Midbrain (tissue), 1 donor: ENCODE results near the gene FUT4.
"Not testable (repeated sequence)": the region's sequence is repeated elsewhere in the genome, so short reads cannot be mapped to it uniquely, and the experiment has no call there.

ENCODE experiments used
- DNase-seq: peaks from one replicate; lab custom pipeline; 2025; lab: John Stamatoyannopoulos, UW

Gene FUT4

DNA sequence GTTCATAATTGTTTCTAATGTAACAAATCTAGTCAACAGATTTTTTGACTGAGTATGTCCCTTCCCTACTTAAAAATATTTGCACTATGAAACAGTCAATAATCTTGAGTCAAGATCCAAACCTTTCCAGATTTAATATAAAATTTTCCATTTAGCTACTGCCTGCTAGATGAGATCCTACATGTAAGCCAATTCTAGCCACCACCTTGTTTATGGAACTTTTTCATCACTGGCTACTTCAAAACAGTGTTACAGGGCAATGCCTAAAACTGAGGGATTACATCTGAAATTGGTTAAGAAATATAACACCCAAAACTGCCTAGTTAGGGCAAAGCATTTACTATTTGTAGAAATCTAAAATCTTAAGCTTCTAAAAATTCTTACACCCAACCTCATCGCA, 10.5 kb upstream of the FUT4 start:
- no peak for DNase-seq

- DNase-seq = no peak
These were observed 9.8 kb upstream of the FUT4 start for GRCh38 chr11:94533696-94534630.

- no peak for DNase-seq
These were observed 7.3 kb upstream of the FUT4 start for GRCh38 chr11:94536386-94536785.

DNA sequence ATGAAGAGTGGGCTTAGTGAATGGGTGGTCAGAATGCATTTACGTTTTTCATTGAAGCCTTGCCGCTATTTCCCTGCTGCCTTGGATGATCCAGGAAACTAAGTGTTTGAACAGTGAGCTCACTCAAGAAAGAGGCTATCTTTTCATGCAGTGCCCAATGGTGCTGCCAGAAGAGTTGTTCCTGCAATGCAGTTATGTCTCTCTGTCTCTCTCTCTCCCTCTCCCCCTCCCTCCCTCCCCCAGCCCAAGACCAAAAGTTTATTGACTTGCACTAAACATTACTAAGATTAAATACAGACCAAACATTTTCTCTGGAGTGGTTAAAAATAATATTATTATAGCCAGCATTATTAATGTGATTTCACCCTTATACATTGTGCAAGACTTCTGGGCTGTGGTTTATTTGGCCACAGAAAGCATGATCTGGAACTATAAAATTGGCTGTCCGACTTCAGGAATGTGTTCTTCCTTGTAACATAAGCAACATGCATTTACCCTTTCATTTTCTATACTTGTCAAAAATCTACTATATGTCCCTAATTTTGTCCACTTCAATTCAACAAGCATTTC, 6.6 kb upstream of the FUT4 start:
- DNase-seq = no peak

DNA sequence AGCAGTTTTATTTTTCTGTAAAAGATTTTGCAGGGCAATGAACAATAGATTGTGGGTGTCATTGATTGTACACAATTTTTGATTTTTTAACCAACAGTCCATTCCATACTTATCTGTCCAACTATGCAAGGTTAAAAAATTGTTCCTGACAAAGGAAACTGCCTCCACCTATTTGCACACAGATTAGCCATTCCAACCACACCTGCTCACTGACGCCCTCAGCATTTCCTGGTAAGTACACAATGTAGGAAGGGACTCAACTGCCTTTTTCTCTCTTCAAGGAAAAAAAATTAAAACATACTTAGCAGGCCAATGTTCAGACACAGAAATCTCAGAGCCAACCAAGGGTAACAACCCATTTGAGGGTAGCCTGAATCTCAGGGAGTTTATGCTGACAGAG, 4.3 kb upstream of the FUT4 start:
- DNase-seq = no peak

GRCh38 chr11:94544646-94545263, 1.0 kb downstream of the FUT4 start:
- no peak for DNase-seq

GRCh38 chr11:94545264-94546161, 1.8 kb downstream of the FUT4 start:
- DNase-seq = no peak

DNA sequence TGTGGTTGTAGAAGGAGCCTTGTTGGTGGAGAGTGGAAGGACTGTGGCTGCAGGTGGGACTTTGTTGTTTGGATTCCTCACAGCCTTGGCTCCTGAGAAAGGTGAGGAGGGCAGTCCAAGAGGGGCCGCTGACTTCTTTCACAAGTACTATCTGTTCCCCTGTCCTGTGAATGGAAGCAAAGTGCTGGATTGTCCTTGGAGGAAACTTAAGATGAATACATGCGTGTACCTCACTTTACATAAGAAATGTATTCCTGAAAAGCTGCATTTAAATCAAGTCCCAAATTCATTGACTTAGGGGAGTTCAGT, 2.4 kb downstream of the FUT4 start:
- DNase-seq = no peak

DNA sequence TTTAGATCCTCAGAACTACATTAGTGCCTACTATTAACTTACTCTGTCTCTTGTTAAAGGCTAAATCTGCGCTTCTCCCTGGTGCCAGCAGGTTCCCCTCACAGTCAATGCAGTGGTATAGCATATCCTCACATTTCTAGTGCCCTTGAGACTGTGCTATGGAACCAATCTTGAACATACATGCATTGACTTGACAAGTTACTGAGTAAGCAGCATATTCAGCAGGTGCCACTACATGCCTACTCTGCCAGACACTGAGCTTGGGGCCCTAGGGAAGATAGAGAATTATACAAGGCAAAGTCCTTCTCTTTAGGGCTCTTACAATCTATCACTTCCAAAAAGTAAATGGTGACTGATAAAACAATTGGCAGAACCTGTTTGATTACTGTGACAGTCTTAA, 3.2 kb downstream of the FUT4 start:
- DNase-seq = no peak

DNA sequence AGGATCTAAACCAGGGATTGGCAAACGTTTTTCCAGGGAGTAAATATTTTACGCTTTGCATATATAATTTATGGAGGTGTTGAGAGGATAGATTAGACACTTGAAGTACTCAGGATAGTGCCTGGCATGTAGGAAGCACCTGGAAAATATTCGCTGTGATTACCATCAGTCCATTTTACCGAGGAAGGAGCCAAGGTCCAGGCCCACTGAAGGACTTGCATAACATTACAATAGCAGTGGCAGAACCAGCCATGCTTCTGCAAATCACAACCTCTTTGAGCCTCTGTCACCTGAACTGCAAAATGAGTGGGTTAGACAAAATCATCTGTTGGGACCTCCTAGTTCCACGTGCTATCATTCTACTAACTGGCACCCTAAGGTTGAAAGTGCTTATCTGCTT, 5.4 kb downstream of the FUT4 start:
- DNase-seq = no peak

- no peak for DNase-seq
These were observed 6.8 kb downstream of the FUT4 start for GRCh38 chr11:94550513-94550912.

DNA sequence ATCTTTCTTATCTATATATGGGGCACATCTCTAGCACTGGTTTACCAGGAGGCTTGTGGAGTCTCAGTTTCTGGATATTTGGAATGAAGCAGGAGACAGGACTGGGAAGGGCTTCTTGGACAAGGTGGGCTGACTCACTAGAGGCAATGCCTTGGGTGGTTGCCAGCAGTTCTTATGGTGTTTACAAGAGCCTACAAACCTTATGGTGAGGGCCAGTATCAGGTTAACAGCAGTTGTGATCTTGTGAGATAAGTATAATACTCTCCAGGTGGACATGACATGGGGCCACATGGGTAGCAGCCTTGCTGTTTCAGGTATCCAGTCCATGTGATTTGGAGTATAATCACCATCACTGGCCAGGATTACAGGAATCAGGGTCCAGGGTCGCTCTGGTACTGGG, 10.2 kb downstream of the FUT4 start:
- no peak for DNase-seq

DNA sequence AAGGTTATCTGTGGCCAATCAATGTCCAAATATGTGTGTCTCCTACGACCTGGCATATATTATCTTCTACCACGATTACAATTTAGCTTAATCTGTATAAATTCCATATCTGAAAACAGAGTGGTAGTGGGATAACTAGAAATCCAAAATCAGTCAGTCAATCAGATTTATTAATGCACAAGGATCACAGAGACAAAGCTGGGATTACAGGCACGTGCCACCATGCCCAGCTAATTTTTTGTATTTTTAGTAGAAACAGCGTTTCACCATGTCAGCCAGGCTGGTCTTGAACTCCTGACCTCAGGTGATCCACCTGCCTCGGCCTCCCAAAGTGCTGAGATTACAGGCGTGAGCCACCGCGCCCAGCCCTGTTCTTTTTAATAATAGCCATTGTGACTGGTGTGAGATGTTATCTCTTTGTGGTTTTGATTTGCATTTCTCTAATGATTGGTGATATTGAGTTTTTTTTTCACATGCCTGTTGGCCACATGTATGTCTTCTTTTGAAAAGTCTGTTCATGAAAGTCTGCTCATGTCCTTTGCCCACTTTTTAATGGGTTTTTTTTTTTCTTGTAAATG, 12.1 kb downstream of the FUT4 start:
- not testable (repeated sequence) for DNase-seq

- DNase-seq = no peak
These were observed 13.7 kb downstream of the FUT4 start for GRCh38 chr11:94557421-94557820.

DNA sequence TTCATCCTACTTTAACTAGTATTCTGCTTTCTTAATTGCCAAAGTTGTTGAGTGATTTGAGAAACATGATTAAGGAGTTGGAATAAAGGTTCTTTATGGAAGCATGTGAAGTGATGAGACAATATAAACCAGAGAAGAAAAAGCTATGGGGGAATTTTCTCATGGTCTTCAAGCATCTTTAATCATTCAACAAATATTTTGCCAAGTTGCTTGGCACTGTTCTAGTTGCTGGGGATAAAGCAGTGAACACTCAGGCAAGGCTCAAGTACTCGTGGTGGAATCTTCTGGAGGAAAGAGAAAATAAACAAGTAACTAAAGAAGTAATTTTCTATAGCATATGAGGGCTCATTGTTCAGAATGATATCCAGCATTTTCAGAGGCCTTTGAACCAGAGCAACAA, 14.3 kb downstream of the FUT4 start:
- DNase-seq = no peak

- DNase-seq = no peak
These were observed 14.7 kb downstream of the FUT4 start for GRCh38 chr11:94558468-94558867.

GRCh38 chr11:94558932-94559331, 15.2 kb downstream of the FUT4 start:
- no peak for DNase-seq

DNA sequence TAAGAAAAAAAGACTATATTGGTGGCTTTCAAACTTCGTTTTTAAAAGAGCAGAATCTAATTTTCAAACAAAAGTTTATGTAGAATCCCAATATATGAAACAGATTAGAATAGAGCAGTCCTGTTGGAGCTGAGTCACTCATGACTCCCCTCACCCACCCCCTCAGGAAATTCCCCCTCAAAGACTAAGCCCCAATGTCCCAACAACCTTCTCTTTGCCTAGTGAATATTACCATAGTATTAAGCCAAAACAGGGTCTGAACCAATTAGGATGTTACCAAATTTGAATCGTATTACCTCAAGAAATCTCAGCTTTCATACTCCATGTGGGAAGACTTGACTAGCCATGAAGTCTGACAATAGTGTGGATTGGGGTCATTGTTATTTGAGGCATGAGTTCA, 15.6 kb downstream of the FUT4 start:
- DNase-seq = no peak

DNA sequence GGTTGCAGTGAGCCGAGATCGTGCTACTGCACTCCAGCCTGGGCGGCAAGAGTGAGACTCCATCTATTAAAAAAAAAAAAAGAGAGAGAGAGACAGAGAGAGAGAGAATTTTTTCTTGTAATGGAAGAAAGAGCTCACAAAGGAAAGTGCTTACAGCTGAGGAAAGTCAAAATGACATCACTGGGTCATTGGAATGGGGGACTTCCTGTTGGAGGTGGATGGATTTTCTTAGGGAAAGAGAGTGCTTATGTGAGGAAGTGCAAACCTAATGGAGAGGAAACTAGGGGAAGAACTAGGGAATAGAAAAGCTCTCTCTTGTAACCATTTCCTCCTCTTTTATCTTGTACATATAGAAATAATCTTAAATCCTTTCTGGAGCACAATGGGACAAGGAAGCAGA, 17.1 kb downstream of the FUT4 start:
- DNase-seq = no peak

- DNase-seq = no peak
These were observed 19.6 kb downstream of the FUT4 start for GRCh38 chr11:94563176-94563847.

DNA sequence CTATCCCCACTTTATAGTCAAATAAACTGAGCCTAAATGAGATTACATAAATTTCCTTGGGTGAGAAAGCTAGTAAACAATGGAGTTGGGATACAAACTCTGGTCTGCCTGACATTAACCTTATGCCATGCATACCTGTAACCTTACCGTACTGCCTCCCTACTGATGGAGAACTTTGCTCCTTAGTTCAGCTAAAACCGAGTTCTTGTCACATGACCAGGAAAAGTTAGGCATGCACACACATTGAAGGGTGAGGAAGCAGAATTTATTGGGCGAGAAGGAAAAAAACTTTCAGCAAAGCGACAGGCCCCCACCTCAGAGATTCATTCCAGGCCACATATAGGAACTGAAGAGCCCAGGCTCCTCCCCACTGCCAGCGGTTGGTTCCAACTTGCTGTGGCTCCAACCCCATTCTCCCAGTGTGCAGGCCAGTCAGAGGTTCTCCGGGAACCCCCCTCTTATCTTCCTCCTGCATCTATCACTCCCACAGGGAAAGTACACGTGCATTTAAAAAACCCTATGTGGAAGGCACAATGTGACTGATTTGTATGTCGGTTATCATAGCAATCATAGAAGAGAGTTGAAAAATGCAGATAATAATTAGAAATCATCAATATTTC, 20.2 kb downstream of the FUT4 start:
- DNase-seq = no peak
